ENCODE measurements around the gene GJA3. TPM values are rescaled to one million over a fixed set of nuclear protein-coding genes. Genes with fewer than 3 reads are reported as not detected.
"Not testable (repeated sequence)": the region's sequence is repeated elsewhere in the genome, so short reads cannot be mapped to it uniquely, and the experiment has no call there.

GJA3 gene
- total and polyA plus RNA-seq, 4 donors, result 0.02 to 0.31 (median 0.03) TPM; not detected in 1

DNA sequence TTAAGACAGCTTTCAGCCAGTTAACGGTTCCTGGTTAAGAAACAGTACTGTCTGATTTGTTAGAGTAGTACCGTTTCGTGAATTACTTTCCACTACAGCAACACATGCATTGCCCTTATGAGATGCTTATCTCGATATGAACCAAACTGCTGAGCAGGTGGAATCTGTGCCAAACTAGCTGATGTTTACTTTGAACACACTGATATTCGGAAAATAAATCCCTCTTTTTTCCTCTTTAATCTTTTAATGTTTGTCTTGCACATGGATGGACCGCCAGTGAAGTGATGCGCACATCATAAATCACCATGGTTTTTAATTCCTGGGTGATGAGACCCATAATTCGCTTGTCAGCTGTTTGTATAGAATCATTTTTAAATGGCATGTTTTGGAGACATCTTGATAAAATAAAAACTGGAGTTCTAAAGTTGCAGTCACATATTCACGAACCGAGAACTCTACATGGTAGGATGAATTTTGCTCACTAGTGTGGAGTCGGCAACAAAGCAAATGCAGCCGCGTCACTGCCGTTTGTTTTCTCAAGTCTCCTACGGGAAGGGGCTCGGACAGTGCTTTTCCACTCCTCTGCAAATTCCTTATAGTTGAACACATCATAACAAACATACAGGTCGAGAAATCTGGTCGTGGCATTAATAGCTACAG lies 1.1 kb downstream of the GJA3 start:
- H3K9me3 ChIP-seq (ENCODE audit: control insufficient read depth in 4 of 4, insufficient read depth in 3 of 4, low read length in 3 of 4), result no peaks in the 10 kb centered on the region
- H3K4me3 ChIP-seq, result no peak overlapping the region
- H3K36me3 ChIP-seq (ENCODE audit: control insufficient read depth in 4 of 4, insufficient read depth in 4 of 4, low read length in 4 of 4), result no peaks in the 10 kb centered on the region
- H3K27me3 ChIP-seq (ENCODE audit: control insufficient read depth in 3 of 3, insufficient read depth in 3 of 3, low read length in 2 of 3), result peaks cover 0 to 68% (median 56%) of the 10 kb centered on the region in 3 donors
- H3K4me1 ChIP-seq (ENCODE audit: control insufficient read depth in 5 of 5, insufficient read depth in 5 of 5, low read length in 5 of 5), result peaks cover 3 to 13% (median 5%) of the 10 kb centered on the region in 5 donors
- ATAC-seq (ENCODE audit: insufficient read depth, low FRiP score), result no peak
- TF ChIP-seq, protein P1, sequence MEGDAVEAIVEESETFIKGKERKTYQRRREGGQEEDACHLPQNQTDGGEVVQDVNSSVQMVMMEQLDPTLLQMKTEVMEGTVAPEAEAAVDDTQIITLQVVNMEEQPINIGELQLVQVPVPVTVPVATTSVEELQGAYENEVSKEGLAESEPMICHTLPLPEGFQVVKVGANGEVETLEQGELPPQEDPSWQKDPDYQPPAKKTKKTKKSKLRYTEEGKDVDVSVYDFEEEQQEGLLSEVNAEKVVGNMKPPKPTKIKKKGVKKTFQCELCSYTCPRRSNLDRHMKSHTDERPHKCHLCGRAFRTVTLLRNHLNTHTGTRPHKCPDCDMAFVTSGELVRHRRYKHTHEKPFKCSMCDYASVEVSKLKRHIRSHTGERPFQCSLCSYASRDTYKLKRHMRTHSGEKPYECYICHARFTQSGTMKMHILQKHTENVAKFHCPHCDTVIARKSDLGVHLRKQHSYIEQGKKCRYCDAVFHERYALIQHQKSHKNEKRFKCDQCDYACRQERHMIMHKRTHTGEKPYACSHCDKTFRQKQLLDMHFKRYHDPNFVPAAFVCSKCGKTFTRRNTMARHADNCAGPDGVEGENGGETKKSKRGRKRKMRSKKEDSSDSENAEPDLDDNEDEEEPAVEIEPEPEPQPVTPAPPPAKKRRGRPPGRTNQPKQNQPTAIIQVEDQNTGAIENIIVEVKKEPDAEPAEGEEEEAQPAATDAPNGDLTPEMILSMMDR (IDR thresholded peaks at IDR 0.05; ENCODE audit: control extremely low read depth, extremely low read depth), result no peak
- 23 to 31% methylated on average over 18 of the region's 18 CpGs for WGBS, 2 donors
- H3K27ac ChIP-seq (ENCODE audit: low read depth in 1 of 2, low read length in 1 of 2), result peak overlapping the region in 1 of 2 donors; percentile 88
- no peak overlapping the region for H3K9ac ChIP-seq (ENCODE audit: insufficient read depth in 1 of 2, low read length in 2 of 2)
- DNase-seq, result peak in 2 of 3 donors; percentile 25 to 52

DNA sequence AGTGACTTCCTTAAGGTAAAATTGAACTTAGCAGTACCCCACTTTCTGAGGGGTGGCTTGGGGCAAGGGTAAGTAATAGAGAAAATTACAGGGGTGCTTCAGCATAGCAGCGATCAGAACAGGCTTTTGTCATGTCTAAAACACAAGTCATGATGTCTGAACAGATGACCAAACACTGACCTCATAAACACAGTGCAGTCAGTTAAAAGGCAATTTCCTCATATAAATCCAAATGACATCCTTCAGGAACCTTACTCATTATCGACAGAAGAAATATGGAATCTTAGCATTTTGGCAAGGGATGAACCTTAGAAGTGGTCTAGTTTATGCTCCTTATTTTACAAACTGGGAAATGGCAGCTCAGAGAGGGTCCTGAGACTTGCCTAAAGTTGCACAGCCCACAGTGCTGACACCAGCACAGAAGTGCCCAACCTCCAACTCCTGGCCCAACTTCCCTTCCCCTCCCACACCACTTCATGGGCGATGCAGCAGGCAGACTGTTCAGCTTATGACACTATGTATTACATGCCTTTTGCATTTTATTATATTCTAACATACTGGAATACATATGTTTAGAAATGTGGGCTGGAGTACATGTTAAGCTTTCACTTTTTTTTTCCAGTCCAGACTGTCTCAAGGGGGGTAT lies 3.6 kb downstream of the GJA3 start:
- Histone ChIP-seq H3K4me1 (ENCODE audit: control insufficient read depth in 5 of 5, insufficient read depth in 5 of 5, low read length in 5 of 5) (peaks cover 3 to 13% (median 5%) of the 10 kb centered on the region in 5 donors), H3K9ac (ENCODE audit: insufficient read depth in 1 of 2, low read length in 2 of 2) (no peak overlapping the region), H3K27ac (ENCODE audit: low read depth in 1 of 2, low read length in 1 of 2) (no peak overlapping the region), H3K9me3 (ENCODE audit: control insufficient read depth in 4 of 4, insufficient read depth in 3 of 4, low read length in 3 of 4) (no peaks in the 10 kb centered on the region), H3K4me3 (no peak overlapping the region), H3K36me3 (ENCODE audit: control insufficient read depth in 4 of 4, insufficient read depth in 4 of 4, low read length in 4 of 4) (no peaks in the 10 kb centered on the region), H3K27me3 (ENCODE audit: control insufficient read depth in 3 of 3, insufficient read depth in 3 of 3, low read length in 2 of 3) (peaks cover 0 to 65% (median 48%) of the 10 kb centered on the region in 3 donors)
- DNase-seq, result no peak
- TF ChIP-seq, protein P1 (IDR thresholded peaks at IDR 0.05; ENCODE audit: control extremely low read depth, extremely low read depth), result no peak
- no peak for ATAC-seq (ENCODE audit: insufficient read depth, low FRiP score)
- whole genome bisulfite sequencing, 2 donors, result 38 to 46% methylated on average over 3 of the region's 3 CpGs

DNA sequence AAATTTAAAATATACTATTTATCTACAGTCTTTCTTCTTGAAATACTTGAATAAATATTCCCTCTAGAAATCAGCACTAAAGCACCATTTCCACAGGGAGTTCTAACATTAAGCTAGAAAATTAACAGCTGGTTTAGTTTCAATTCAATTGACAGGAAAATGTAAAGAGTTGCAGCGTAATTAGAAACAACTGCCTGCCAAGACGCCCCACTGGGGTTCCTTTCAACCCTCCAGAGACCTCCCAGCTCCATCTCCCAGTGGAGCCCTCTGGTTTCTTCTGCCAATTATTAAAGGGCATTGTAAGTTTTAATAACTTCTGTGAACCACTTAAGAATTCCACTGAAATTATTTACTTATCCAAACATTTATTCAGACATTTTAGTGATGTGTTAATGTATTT lies 4.2 kb downstream of the GJA3 start:
- no peak for ATAC-seq (ENCODE audit: insufficient read depth, low FRiP score)

DNA sequence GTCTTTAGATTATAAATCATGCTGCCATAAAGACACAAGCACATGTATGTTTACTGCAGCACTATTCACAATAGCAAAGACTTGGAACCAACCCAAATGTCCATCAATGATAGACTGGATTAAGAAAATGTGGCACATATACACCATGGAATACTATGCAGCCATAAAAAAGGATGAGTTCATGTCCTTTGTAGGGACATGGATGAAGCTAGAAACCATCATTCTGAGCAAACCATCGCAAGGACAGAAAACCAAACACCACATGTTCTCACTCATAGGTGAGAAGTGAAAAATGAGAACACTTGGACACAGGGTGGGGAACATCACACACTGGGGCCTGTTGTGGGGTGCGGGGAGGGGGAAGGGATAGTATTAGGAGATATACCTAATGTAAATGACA lies 7.6 kb downstream of the GJA3 start:
- H3K4me3 ChIP-seq; H3K9ac ChIP-seq (ENCODE audit: insufficient read depth in 1 of 2, low read length in 2 of 2); DNase-seq; H3K36me3 ChIP-seq (ENCODE audit: control insufficient read depth in 4 of 4, insufficient read depth in 4 of 4, low read length in 4 of 4); ATAC-seq (ENCODE audit: insufficient read depth, low FRiP score); H3K4me1 ChIP-seq (ENCODE audit: control insufficient read depth in 5 of 5, insufficient read depth in 5 of 5, low read length in 5 of 5); H3K9me3 ChIP-seq (ENCODE audit: control insufficient read depth in 4 of 4, insufficient read depth in 3 of 4, low read length in 3 of 4); H3K27ac ChIP-seq (ENCODE audit: low read depth in 1 of 2, low read length in 1 of 2): not testable (repeated sequence)
- H3K27me3 ChIP-seq (ENCODE audit: control insufficient read depth in 3 of 3, insufficient read depth in 3 of 3, low read length in 2 of 3), result peaks cover 0 to 48% (median 29%) of the 10 kb centered on the region in 3 donors
- 94 to 95% methylated on average over 2 of the region's 2 CpGs for WGBS, 2 donors

More for the DNA sequence above, 4.2 kb downstream of the GJA3 start:
- TF ChIP-seq, protein P1 (IDR thresholded peaks at IDR 0.05; ENCODE audit: control extremely low read depth, extremely low read depth), result no peak
- no peak for DNase-seq
- H3K9me3 ChIP-seq (ENCODE audit: control insufficient read depth in 4 of 4, insufficient read depth in 3 of 4, low read length in 3 of 4), result no peaks in the 10 kb centered on the region
- H3K4me1 ChIP-seq (ENCODE audit: control insufficient read depth in 5 of 5, insufficient read depth in 5 of 5, low read length in 5 of 5), result peaks cover 3 to 12% (median 5%) of the 10 kb centered on the region in 5 donors
- H3K27ac ChIP-seq (ENCODE audit: low read depth in 1 of 2, low read length in 1 of 2), result no peak overlapping the region
- no peak overlapping the region for H3K9ac ChIP-seq (ENCODE audit: insufficient read depth in 1 of 2, low read length in 2 of 2)
- H3K36me3 ChIP-seq (ENCODE audit: control insufficient read depth in 4 of 4, insufficient read depth in 4 of 4, low read length in 4 of 4), result no peaks in the 10 kb centered on the region
- no peak overlapping the region for H3K4me3 ChIP-seq
- H3K27me3 ChIP-seq (ENCODE audit: control insufficient read depth in 3 of 3, insufficient read depth in 3 of 3, low read length in 2 of 3), result peaks cover 0 to 62% (median 43%) of the 10 kb centered on the region in 3 donors
- WGBS, 2 donors, result 35 to 51% methylated on average over 2 of the region's 2 CpGs
